Measurements from ENCODE around the gene ITLN2. TPM values are rescaled to one million over a fixed set of nuclear protein-coding genes. Genes with fewer than 3 reads are reported as not detected.
"Not testable (repeated sequence)": the region's sequence is repeated elsewhere in the genome, so short reads cannot be mapped to it uniquely, and the experiment has no call there.

The ITLN2 gene
- total and polyA plus RNA-seq, 2 experiments from 2014 or later: not detected

DNA sequence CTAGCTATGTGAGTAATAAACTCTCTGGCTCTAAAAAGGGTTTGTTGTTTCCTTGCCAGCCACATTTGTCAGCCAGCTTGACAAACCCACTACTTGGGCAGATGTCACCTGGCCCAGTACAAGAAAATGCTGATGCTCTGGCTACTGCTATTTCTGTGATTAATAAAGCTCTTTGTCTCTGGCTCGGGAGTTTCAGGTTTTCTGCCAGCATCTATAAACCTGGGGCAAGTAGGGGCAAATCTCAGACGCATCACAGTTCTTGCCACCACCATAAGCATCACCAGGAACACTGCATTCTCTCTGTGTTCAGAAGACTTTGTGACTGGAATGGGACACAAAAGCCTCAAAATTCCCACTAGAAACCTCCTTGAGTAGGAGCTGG is 2.5 kb downstream of the ITLN2 start:
- Histone ChIP-seq H3K9ac (no peak overlapping the region), H3K27ac (no peak overlapping the region), H3K79me2 (ENCODE audit: insufficient read depth) (no peaks in the 10 kb centered on the region), H2AFZ (no peak overlapping the region), H3K9me3 (ENCODE audit: low read depth) (no peaks in the 10 kb centered on the region), H3F3A (ENCODE audit: insufficient read depth) (no peaks in the 10 kb centered on the region), H3K9me2 (ENCODE audit: insufficient read depth) (no peaks in the 10 kb centered on the region), H3K4me2 (ENCODE audit: unreplicated experiment) (no peak overlapping the region), H3K27me3 (replicated peaks; ENCODE audit: insufficient read depth) (peaks cover 6% of the 10 kb centered on the region), H3K4me3 (no peak overlapping the region), H3K36me3 (ENCODE audit: low read depth) (no peaks in the 10 kb centered on the region), H4K20me1 (ENCODE audit: insufficient read depth) (no peaks in the 10 kb centered on the region), H3K4me1 (ENCODE audit: insufficient read depth) (no peaks in the 10 kb centered on the region)
- WGBS, 2 experiments (ENCODE audit: low coverage in 1 of 2, low lambda C conversion rate in 2 of 2, missing lambda C conversion rate in 2 of 2): 33% methylated on average over 2 of the region's 2 CpGs
- DNase-seq: no peak
- TF ChIP-seq EZH2phosphoT487 (IDR thresholded peaks at IDR 0.05; ENCODE audit: insufficient read depth, low read depth) (no peak), EZH2 (IDR thresholded peaks at IDR 0.05; ENCODE audit: insufficient read depth, poor library complexity, severe bottlenecking) (no peak)
- in situ Hi-C loops (cut with MboI): no loop called here

DNA sequence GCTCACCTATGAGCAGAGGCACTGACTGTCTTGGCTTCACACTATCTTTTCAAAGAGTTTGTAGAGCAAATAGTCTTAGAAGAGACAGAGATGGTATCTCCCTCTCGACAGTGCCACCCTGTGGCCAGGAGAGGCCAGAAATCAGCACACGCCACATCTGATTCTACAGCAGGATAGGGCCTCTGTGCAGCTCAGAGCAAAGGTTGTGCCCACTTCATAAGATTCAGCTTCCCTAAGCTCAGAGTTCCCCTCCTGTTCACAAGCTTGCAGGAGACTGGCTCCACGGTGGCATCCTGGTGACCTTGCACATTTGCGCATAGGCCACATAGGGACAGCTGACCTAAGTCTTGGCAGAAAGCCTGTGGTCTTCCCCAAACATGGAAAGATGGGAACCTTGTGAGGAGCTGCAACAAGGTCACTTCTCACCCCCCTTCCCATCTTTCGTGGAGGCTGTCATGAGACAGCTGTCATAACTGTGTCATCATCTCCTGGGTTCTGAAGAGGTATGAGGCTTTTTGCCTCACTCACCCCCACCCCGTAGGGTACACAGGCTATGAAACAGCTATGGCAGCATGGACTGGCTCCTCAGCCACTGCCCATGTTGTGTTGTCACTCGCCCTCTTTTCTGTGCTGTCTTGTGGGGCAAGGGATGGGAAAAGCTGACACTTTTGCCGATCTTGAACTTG is 3.0 kb downstream of the ITLN2 start:
- no peak overlapping the region for H3K4me2 ChIP-seq (ENCODE audit: unreplicated experiment)
- no peaks in the 10 kb centered on the region for H3F3A ChIP-seq (ENCODE audit: insufficient read depth)
- no peak for TF ChIP-seq EZH2 (IDR thresholded peaks at IDR 0.05; ENCODE audit: insufficient read depth, poor library complexity, severe bottlenecking)
- TF ChIP-seq EZH2phosphoT487 (IDR thresholded peaks at IDR 0.05; ENCODE audit: insufficient read depth, low read depth): no peak
- H3K9me2 ChIP-seq (ENCODE audit: insufficient read depth): no peaks in the 10 kb centered on the region
- H3K36me3 ChIP-seq (ENCODE audit: low read depth): no peaks in the 10 kb centered on the region
- no peaks in the 10 kb centered on the region for H4K20me1 ChIP-seq (ENCODE audit: insufficient read depth)
- in situ Hi-C loops (cut with MboI): no loop called here
- no peak overlapping the region for H3K27ac ChIP-seq
- H3K79me2 ChIP-seq (ENCODE audit: insufficient read depth): no peaks in the 10 kb centered on the region
- H3K9ac ChIP-seq: no peak overlapping the region
- H3K27me3 ChIP-seq (replicated peaks; ENCODE audit: insufficient read depth): peaks cover 6% of the 10 kb centered on the region
- H3K4me3 ChIP-seq: no peak overlapping the region
- no peaks in the 10 kb centered on the region for H3K9me3 ChIP-seq (ENCODE audit: low read depth)
- H3K4me1 ChIP-seq (ENCODE audit: insufficient read depth): no peaks in the 10 kb centered on the region
- 19% methylated on average over 8 of the region's 8 CpGs for WGBS, 2 experiments (ENCODE audit: low coverage in 1 of 2, low lambda C conversion rate in 2 of 2, missing lambda C conversion rate in 2 of 2)
- H2AFZ ChIP-seq: no peak overlapping the region
- peak; percentile 67 for DNase-seq

- Histone ChIP-seq H3F3A (ENCODE audit: insufficient read depth) (no peaks in the 10 kb centered on the region), H3K27ac (no peak overlapping the region), H3K27me3 (replicated peaks; ENCODE audit: insufficient read depth) (peaks cover 13% of the 10 kb centered on the region)
These were observed 4.0 kb downstream of the ITLN2 start for GRCh38 chr1:160950657-160951056.

GRCh38 chr1:160949881-160950280 is 4.7 kb downstream of the ITLN2 start:
- H3K9me2 ChIP-seq (ENCODE audit: insufficient read depth): no peaks in the 10 kb centered on the region
- H3K4me1 ChIP-seq (ENCODE audit: insufficient read depth): no peaks in the 10 kb centered on the region
- H4K20me1 ChIP-seq (ENCODE audit: insufficient read depth): no peaks in the 10 kb centered on the region
- no peaks in the 10 kb centered on the region for H3F3A ChIP-seq (ENCODE audit: insufficient read depth)
- H3K36me3 ChIP-seq (ENCODE audit: low read depth): no peaks in the 10 kb centered on the region
- no peak overlapping the region for H3K4me2 ChIP-seq (ENCODE audit: unreplicated experiment)
- H3K9me3 ChIP-seq (ENCODE audit: low read depth): no peaks in the 10 kb centered on the region
- H3K9ac ChIP-seq: no peak overlapping the region
- no peak for DNase-seq
- WGBS, 2 experiments (ENCODE audit: low coverage in 1 of 2, low lambda C conversion rate in 2 of 2, missing lambda C conversion rate in 2 of 2): 54% methylated on average over 2 of the region's 2 CpGs
- TF ChIP-seq EZH2 (IDR thresholded peaks at IDR 0.05; ENCODE audit: insufficient read depth, poor library complexity, severe bottlenecking) (no peak), EZH2phosphoT487 (IDR thresholded peaks at IDR 0.05; ENCODE audit: insufficient read depth, low read depth) (no peak)
- H3K79me2 ChIP-seq (ENCODE audit: insufficient read depth): no peaks in the 10 kb centered on the region
- in situ Hi-C loops (cut with MboI): no loop called here
- H3K4me3 ChIP-seq: no peak overlapping the region
- no peak overlapping the region for H2AFZ ChIP-seq
- no peak overlapping the region for H3K27ac ChIP-seq
- peaks cover 17% of the 10 kb centered on the region for H3K27me3 ChIP-seq (replicated peaks; ENCODE audit: insufficient read depth)

More at GRCh38 chr1:160950657-160951056, 4.0 kb downstream of the ITLN2 start:
- H2AFZ ChIP-seq: no peak overlapping the region
- TF ChIP-seq EZH2 (IDR thresholded peaks at IDR 0.05; ENCODE audit: insufficient read depth, poor library complexity, severe bottlenecking) (no peak), EZH2phosphoT487 (IDR thresholded peaks at IDR 0.05; ENCODE audit: insufficient read depth, low read depth) (no peak)
- no peak overlapping the region for H3K9ac ChIP-seq
- in situ Hi-C loops (cut with MboI): no loop called here
- no peak overlapping the region for H3K4me3 ChIP-seq
- no peaks in the 10 kb centered on the region for H4K20me1 ChIP-seq (ENCODE audit: insufficient read depth)
- no peak overlapping the region for H3K4me2 ChIP-seq (ENCODE audit: unreplicated experiment)
- no peaks in the 10 kb centered on the region for H3K9me3 ChIP-seq (ENCODE audit: low read depth)
- DNase-seq: no peak
- no peaks in the 10 kb centered on the region for H3K9me2 ChIP-seq (ENCODE audit: insufficient read depth)
- no peaks in the 10 kb centered on the region for H3K36me3 ChIP-seq (ENCODE audit: low read depth)
- no peaks in the 10 kb centered on the region for H3K4me1 ChIP-seq (ENCODE audit: insufficient read depth)
- WGBS, 2 experiments (ENCODE audit: low coverage in 1 of 2, low lambda C conversion rate in 2 of 2, missing lambda C conversion rate in 2 of 2): 42 to 45% methylated on average over 3 of the region's 3 CpGs
- no peaks in the 10 kb centered on the region for H3K79me2 ChIP-seq (ENCODE audit: insufficient read depth)

GRCh38 chr1:160949216-160949880 is 5.3 kb downstream of the ITLN2 start:
- H3K9me3 ChIP-seq (ENCODE audit: low read depth); H3K9ac ChIP-seq; H3K79me2 ChIP-seq (ENCODE audit: insufficient read depth); H3K4me1 ChIP-seq (ENCODE audit: insufficient read depth); DNase-seq; in situ Hi-C loops (cut with MboI); H3K4me2 ChIP-seq (ENCODE audit: unreplicated experiment); H3K9me2 ChIP-seq (ENCODE audit: insufficient read depth); H3K36me3 ChIP-seq (ENCODE audit: low read depth); H4K20me1 ChIP-seq (ENCODE audit: insufficient read depth); H2AFZ ChIP-seq; H3K4me3 ChIP-seq; H3K27ac ChIP-seq; H3F3A ChIP-seq (ENCODE audit: insufficient read depth): not testable (repeated sequence)
- peaks cover 17% of the 10 kb centered on the region for H3K27me3 ChIP-seq (replicated peaks; ENCODE audit: insufficient read depth)
- 42 to 43% methylated on average over 7 of the region's 7 CpGs for WGBS, 2 experiments (ENCODE audit: low coverage in 1 of 2, low lambda C conversion rate in 2 of 2, missing lambda C conversion rate in 2 of 2)

DNA sequence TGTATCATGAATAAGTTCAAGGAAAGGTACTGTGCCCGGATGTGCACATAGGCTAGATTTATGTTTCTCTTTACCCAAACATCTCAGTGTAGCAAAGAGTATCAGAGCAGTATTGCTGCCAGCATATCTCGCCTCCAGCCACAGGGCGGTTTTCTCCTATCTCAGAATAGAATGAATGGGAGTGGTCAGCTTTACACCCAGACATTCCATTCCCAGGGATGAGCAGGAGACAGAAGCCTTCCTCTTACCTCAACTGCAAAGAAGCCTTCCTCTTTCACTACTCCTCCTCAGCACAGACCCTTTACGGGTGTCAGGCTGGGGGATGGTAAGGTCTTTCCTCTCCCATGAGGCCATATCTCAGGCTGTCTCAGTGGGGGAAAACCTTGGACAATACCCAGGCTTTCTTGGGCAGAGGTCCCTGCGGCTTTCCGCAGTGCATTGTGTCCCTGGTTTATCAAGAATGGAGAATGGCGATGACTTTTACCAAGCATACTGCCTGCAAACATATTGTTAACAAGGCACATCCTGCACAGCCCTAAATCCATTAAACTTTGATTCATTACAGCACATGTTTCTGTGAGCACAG is 7.3 kb downstream of the ITLN2 start:
- H3K4me1 ChIP-seq (ENCODE audit: insufficient read depth); H4K20me1 ChIP-seq (ENCODE audit: insufficient read depth); H3K27ac ChIP-seq; H3K9me2 ChIP-seq (ENCODE audit: insufficient read depth); H3K4me3 ChIP-seq; in situ Hi-C loops (cut with MboI); H3K9me3 ChIP-seq (ENCODE audit: low read depth); H2AFZ ChIP-seq; DNase-seq; H3F3A ChIP-seq (ENCODE audit: insufficient read depth); H3K36me3 ChIP-seq (ENCODE audit: low read depth); H3K4me2 ChIP-seq (ENCODE audit: unreplicated experiment); H3K79me2 ChIP-seq (ENCODE audit: insufficient read depth); H3K9ac ChIP-seq: not testable (repeated sequence)
- WGBS, 2 experiments (ENCODE audit: low coverage in 1 of 2, low lambda C conversion rate in 2 of 2, missing lambda C conversion rate in 2 of 2): 29 to 39% methylated on average over 7 of the region's 7 CpGs
- peaks cover 10% of the 10 kb centered on the region for H3K27me3 ChIP-seq (replicated peaks; ENCODE audit: insufficient read depth)
